ENCODE results near the gene CACNA2D2. TPM values are rescaled to one million over a fixed set of nuclear protein-coding genes. Genes with fewer than 3 reads are reported as not detected.

CACNA2D2 gene
- total and polyA plus RNA-seq, 2 of the 13 experiments (the other 11 are each of a cell fraction or from before 2014, with no cell fraction given): not detected

GRCh38 chr3:50322386-50323091 is 180.9 kb downstream of the CACNA2D2 start, which contains the start of gene HYAL2 (continued):
- TF ChIP-seq ZNF18 (CRISPR knock-in tag; IDR thresholded peaks at IDR 0.05; ENCODE audit: insufficient replicate concordance): no peak
- no peak for TF ChIP-seq ETS1 (CRISPR knock-in tag; IDR thresholded peaks at IDR 0.05)
- TF ChIP-seq HIC2 (CRISPR knock-in tag; IDR thresholded peaks at IDR 0.05; ENCODE audit: low read depth): 0 out of 2 replicates have a peak, but pooled peaks have one; percentile 37
- TF ChIP-seq KLF16 (CRISPR knock-in tag; IDR thresholded peaks at IDR 0.05): no peak
- no peak for TF ChIP-seq DPF2 (CRISPR knock-in tag; IDR thresholded peaks at IDR 0.05; ENCODE audit: borderline replicate concordance, low read depth)
- TF ChIP-seq MIER2 (CRISPR knock-in tag; IDR thresholded peaks at IDR 0.05): no peak
- TF ChIP-seq WIZ (CRISPR knock-in tag; IDR thresholded peaks at IDR 0.05): no peak
- peak; percentile 19; the same call in 1 of the 2 replicates for TF ChIP-seq ATF3 (CRISPR knock-in tag; IDR thresholded peaks at IDR 0.05)
- TF ChIP-seq SP1 (IDR thresholded peaks at IDR 0.05): no peak
- TF ChIP-seq SP1 (CRISPR knock-in tag; IDR thresholded peaks at IDR 0.05): no peak
- no peak for TF ChIP-seq ZNF652 (CRISPR knock-in tag; IDR thresholded peaks at IDR 0.05; ENCODE audit: borderline replicate concordance, low read depth)
- TF ChIP-seq TRAFD1 (CRISPR knock-in tag; IDR thresholded peaks at IDR 0.05; ENCODE audit: borderline replicate concordance): 0 out of 2 replicates have a peak, but pooled peaks have one; percentile 2
- TF ChIP-seq NONO (IDR thresholded peaks at IDR 0.05): no peak
- TF ChIP-seq NONO (CRISPR knock-in tag; conservative IDR thresholded peaks at IDR 0.05): 0 out of 2 replicates have a peak, but pooled peaks have one; percentile 32
- TF ChIP-seq ZMAT3 (CRISPR knock-in tag; conservative IDR thresholded peaks at IDR 0.05): peak; percentile 79; the same call in 1 of the 2 replicates
- no peak for TF ChIP-seq CERS6 (CRISPR knock-in tag; IDR thresholded peaks at IDR 0.05)
- no peak for TF ChIP-seq GATA4 (IDR thresholded peaks at IDR 0.05; ENCODE audit: borderline replicate concordance, low read depth)
- no peak for TF ChIP-seq MYPOP (CRISPR knock-in tag; IDR thresholded peaks at IDR 0.05)
- 0 out of 2 replicates have a peak, but pooled peaks have one; percentile 38 for TF ChIP-seq ZNF205 (CRISPR knock-in tag; IDR thresholded peaks at IDR 0.05)
- TF ChIP-seq GTF3A (CRISPR knock-in tag; conservative IDR thresholded peaks at IDR 0.05): peak; percentile 48; the same call in 1 of the 2 replicates

Measured in HepG2 (cell line).